HG03175 (cell line): ENCODE results near the gene GPR150.

Source experiments
- ATAC-seq: cut with Tn5 transposase; IDR thresholded peaks from one replicate; pipeline ENCODE4 v1.9.1; 2021; ENCODE audit warnings: mild to moderate bottlenecking, moderate library complexity; ENCODE audit not compliant: unreplicated experiment

GPR150 gene

DNA sequence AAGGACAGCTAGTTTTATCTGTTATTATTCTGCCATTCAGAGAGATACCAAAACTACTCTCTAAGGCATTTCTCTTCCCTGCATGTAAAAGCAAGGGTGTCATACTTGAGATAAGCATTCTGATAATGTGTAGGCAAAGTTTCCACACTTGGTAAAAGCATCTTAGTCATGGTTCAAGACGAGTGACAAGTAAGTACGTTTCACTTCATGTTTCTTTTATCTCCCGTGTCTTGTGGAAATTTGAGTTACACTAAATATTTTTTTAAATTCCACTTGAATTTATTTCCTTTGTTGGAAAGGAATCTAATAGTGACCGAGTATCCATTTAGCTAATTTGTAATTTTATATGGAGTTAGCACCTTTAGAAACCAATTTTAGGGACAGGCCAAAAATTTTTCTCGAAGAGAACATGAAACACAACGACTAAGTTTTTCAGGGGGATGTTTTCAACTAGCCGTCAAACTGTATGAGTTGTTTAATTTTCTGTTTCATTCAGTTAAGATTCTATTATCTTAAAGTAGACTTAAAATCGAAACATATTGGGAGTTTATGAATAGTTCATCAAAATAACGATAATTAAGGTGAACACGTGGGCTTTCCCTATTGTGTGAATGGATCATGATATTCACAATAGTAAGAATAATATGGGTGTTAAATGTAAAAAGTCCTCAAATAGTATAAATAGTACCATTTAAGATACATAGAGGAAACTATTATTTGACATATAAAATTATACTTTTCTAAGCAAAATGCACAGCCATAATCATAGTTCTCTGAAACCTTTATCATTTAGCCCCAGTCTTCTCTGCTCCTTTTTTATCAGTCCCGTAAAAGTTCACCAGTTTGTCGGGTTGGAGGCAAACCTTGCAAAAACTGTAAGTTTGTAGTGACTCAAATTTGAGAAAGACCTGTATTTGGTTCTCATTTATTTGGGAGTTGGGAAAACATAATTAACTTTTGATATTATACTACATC, 28.3 kb downstream of the GPR150 start:
- ATAC-seq: no peak

DNA sequence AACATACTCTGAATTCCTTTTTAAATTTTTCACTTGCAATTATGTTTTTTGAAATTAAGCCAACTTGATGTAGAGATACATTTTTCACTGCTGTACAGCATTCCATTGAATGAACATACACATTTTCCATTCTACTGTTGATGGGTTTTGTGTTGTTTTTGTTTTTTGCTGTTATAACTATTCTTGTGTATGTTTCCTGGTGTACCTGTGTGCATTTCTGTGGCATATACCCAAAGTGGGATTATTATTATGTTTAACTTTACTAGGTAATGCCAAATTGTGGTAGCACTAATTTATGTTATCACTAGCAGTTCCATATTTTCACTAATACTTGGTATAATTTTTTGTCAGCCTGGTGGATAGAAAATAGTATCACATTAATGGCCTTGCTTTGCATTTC, 29.4 kb downstream of the GPR150 start:
- no peak for ATAC-seq

DNA sequence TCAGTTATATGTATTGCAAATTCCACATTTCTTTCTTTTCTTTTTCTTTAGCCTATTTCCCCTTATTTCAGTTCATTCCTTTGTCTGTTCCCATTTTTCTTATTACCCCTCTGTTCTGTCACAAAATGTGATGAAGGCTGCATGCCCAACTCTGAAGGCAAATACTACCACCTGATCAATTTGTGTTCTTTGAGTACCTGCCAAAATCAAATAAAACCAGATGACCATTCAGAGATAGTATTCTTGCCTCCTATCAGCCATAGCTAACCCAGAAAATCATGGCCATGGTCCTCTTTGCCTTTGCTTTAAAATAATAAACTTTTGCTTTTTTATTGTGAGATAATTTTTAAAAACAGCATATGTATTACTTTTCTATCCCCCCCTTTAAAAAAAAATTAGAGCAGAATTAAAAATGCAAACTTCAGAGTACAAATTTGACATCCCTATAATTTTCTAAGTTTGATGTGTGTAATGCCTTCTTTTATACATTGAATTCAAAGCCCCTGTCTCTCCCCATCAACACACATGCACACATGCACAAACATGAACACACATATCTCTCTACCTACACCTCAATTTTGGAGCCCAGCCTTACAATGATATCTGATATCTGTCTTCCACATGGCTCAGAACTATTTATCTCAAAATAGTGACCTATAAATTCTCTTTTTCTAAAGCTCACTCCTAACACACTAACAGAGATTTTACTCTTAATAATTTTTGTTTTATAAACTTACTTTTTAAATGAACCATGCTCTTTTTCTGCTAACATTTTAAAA, 30.1 kb downstream of the GPR150 start:
- no peak for ATAC-seq

DNA sequence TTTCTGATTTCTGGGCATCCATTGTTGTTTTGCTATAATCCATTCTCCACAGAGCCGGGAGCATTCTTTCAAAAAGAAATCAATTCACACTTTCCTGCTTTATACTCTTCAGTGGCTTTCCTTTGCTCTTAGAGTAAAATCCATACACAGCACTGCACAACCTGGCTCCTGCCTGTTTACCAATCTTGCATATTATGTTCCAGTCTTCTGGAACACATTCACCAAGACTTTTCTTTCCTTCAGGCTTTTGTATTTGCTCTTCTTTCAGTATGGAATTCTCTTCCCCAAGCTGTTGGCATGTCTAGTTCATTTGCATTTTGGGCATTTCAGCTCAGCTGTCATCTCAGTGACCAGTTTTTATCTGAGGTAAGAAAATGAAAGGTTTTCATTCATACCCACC, 33.0 kb downstream of the GPR150 start:
- no peak for ATAC-seq

DNA sequence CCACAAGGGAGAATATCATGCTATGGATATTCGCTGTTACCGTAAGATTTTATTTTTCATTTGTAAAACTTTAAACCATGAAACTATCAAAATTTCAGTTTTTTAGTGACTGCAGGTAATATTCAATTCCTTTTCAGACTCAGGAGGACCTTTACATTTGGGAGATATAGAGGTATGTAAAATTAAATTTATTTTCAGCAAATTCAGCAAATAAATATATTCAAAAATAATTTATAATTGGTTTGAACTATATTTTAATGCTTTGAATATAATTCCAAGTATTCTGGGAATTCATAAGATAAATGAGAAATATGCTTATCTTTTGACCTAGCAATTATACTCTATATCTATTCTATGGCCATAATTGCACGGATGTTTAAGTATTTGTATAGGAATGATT, 34.3 kb downstream of the GPR150 start:
- no peak for ATAC-seq

DNA sequence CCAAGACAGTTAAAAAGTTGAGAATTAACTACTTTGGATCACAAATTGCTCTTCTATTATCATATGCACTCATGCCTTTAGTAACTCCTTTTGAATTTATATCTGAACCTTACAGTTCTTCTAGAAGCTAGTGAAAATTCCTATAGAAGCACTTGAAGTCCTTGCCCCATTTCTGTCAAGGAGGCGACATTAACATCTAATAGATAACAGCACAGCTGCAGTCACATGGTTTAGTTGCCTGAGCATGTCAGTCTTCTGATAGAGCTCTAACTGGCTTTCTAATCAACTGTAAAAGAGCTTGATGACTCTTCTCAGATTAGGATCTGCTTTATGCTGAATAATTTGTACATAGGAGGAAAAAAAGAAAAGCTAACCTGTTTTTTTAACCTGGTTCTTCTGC, 35.7 kb downstream of the GPR150 start:
- ATAC-seq: no peak

DNA sequence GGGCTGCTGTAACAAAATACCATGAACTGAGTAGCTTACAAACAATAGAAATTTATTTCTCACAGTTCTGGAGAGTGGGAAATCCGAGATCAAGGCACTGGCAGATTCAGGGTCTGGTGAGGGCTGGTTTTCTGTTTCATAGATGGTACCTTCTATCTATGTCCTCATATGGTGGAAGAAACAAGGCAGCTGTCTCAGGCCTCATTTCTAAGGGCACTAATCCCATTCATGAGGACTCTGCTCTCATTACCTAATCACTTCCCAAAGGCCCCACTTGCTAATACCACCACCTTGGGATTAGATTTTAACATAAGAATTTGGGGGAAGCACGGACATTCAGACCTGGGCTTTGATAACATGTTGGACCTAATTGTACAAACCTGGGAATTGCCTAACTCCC, 40.2 kb downstream of the GPR150 start:
- ATAC-seq: no peak

DNA sequence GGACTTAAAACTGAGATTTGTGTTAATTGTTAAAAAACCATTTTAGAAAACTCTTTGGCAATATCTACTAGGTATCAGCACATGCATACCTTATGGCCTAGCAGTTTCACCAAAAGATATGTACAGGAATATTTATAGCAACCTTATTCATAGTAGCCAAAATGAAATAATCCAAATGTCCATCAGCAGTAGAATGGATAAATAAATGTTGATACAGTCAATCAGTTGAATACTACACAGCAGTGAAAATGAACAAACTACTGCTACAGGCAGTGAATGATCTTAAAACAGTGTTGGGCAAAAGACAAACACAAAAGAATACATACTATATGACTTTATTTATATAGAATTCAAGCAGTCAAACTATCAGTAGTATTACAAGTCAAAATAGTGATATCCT, 43.1 kb downstream of the GPR150 start:
- no peak for ATAC-seq

DNA sequence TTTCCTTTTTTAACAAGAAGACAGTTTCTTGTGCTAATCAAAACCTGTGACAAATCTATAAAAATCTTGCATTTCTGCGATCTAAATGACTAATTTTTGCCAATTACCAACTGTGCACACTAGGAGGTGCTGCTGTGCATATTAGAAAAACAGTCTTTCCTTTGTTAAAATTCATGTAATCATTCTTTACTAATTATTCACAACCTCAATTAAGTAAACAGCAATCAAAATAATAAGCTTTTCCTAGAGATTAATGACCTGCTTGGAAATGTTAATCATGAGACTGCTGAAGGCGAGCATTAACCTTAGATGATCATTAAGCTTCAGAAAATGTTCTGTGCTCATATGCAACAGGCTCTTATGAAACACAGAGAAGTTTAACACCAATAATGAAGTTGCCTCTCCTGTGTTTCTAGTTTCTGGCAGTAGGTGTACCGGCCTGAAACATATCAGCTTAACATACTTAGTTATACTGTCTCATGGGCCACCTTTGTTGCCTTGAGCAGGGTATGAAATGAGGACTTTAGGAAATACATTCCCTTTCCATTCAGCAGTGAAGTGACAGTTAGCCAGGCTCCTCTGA, 44.4 kb downstream of the GPR150 start:
- ATAC-seq: no peak

DNA sequence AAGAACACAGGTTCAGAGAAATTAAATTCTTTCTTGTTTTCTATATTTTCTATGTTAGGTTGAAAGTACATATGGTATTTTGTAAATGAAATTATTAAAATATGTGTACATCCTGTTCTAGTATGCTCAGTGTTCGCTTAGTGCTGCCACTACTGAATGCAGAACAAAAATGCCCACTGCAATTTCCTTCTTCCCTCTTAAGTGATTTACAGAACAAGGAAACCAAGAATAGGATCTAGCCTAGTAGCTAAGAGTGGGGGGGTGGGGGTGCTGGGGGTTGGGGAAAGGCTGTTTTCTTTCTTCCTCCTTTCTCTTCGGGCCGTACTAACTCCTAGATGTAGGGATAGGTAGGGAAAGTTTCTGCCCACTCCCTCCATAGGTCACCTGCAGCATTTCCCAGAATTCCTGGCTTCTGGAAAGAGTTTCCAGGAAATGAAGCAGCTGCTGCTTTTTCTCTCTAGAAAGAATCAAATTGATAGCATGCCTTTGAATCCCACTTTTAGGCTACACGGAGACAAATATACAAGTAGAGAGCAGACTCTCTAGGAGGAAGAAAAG, 47.3 kb downstream of the GPR150 start:
- ATAC-seq: no peak

DNA sequence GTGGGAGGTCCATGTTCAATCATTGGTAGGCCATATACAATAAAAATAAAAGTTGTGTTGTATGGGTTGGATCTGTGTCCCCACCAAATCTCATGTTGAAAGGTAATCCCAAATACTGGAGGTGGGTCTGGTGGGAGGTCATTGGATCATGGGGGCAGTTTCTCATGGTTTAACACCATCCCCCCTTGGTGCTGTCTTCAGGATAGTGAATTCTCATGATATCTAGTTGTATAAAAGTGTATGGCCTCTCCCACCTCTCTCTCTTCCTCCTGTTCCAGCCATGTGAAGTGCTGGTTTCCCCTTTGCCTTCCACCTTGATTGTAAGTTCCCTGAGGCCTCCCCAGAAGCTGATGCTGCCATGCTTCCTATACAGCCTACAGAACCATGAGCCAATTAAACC, 47.8 kb downstream of the GPR150 start:
- no peak for ATAC-seq

DNA sequence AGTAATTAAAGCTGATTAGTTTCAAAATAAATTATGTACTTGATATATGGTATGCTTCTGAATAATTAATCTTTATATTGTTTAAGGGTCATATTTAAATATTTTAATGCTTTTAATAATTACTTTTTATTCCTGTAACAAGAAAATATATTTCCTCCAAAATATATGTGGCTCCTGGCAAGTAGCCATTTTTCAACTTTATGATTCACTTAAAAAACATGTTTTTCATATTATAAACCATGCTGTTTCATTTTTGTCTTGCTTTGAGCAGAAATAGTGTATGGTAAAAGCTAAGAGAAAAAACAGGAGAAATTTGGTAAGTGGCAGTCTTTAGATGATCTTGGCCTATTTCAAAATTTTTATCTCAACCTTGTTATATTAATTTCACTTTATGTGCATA, 48.3 kb downstream of the GPR150 start:
- no peak for ATAC-seq

DNA sequence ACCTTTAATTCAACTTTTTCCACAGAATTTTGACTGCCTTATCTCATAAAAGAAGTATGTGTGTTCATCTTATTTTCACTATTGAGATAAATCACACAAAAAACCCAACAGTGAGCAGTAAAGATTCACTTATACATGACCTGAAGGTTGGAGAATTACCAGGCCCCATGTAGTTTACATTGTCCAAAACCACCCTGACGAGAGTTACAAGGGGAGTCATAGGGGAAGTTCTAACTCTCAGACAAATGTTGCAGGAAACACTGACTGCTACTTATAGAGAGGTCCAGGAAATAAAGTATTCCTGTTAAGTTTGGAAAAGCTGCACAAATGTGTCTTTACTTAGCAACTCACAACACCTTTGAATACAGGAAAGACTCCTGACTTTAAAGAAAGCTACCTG, 48.8 kb downstream of the GPR150 start:
- ATAC-seq: no peak

DNA sequence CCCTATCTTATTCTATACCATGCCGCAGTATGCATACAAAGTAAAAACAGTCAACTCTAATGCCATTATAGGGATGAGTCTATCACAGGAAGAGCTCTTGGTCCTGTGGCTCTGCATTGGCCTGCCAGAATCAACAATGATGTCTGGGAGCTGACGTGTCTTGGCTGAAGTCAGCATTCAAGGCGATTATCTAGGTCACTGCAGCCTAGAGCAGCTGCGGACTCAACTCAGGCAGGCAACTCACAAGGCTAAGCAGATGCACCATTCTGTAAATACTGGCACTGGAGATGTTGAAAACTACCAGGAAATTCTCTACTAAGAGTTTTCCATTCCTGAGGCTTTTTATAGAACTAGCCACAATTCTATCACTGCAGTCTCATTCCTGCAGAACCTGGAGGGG, 49.7 kb downstream of the GPR150 start:
- ATAC-seq: no peak

DNA sequence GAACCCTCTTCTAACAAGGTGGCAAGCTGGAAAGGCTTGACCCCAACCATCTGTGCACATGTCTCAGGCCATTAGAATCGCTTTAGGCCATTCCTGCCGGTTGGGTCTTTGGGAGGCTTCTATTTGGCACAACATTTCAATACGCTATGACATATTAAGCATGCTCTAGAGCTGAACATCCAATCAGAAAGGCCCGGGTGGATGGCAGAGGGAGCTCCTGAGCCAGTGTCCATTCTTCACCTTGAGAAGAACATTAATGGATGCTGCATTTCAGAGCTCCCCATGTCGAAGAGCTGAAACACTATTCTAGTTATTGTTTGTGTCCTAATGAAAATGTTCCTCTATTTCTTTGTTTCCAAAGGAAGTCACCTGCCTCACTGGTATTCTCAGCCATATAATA, 50.1 kb downstream of the GPR150 start:
- ATAC-seq: no peak

DNA sequence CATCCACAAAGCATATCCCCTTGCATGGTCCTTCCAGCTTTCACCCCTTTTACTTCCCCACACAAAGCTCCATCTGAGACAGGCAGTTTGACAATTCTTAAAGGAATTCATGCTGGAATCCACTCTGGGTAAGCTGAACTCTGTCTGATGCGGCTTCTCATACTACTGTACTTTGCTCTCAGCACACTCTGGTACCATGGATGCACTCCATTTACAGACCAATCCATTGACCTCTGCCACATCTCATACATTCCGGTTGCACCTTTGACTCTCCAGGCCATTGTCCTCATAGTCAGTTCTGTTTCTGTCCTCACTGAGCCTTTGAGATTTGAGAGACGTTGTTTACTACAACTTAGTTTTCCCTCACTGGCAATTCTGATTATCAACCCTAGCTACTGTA, 50.7 kb downstream of the GPR150 start:
- no peak for ATAC-seq
